ENCODE data around the gene TOX2. TPM values are rescaled to one million over a fixed set of nuclear protein-coding genes. Genes with fewer than 3 reads are reported as not detected.
"Not testable (repeated sequence)": the region's sequence is repeated elsewhere in the genome, so short reads cannot be mapped to it uniquely, and the experiment has no call there.

Gene TOX2
- total RNA-seq, 6 experiments from 2014 or later: 1.5 to 5.0 (median 2.2) TPM

DNA sequence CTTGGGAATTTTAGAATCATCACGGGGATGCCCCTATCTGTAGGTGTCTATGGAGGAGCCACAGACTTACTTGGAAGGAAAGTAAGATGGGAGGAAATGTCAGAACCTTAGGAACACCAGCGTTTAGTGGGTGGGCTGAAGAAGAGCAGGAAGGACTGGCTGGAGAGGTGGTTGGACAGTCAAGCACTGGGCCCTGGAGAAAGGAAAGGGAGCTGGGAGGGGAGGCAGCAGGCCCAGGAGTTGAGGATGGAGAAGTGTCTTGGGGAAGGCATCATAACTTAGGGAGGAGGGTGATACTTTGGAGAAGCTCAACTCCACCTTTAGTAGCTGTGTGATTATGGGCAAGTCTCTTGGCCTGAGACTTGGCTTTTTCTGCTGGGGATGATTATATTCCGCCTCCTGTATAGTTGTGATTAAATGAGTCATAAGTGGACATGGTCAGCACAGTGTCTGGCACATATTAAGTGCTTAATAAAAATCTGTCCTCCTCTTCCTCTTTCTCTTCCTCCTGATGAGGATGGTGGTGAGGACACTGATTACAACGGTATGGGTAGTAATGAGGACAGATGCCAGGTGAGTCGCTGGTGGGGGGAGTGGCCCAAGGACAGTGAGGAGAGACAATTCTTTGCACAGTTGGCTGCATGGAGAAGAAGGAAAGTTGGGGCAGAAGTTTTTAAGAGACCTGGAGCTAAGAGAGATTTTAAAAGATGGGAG lies 125.7 kb downstream of the TOX2 start:
- H3K9me3 ChIP-seq: no peaks in the 10 kb centered on the region
- 57% methylated on average over 4 of the region's 5 CpGs for WGBS (ENCODE audit: insufficient coverage, low coverage, low lambda C conversion rate, missing lambda C conversion rate)
- no peak for DNase-seq

GRCh38 chr20:44041001-44041400 lies 126.3 kb downstream of the TOX2 start:
- intact Hi-C loops (cut with DNase I): no loop called here
- Histone ChIP-seq H3K36me3 (no peaks in the 10 kb centered on the region), H3K9me3 (no peaks in the 10 kb centered on the region), H3K4me3 (no peak overlapping the region), H3K27me3 (no peaks in the 10 kb centered on the region), H3K4me1 (no peaks in the 10 kb centered on the region), H3K27ac (no peak overlapping the region)
- 80% methylated on average over 2 of the region's 8 CpGs for WGBS (ENCODE audit: insufficient coverage, low coverage, low lambda C conversion rate, missing lambda C conversion rate)
- DNase-seq (no peak), ATAC-seq (peak in 1 of 4 donors; percentile 20)
- no peak for TF ChIP-seq POLR2A (IDR thresholded peaks at IDR 0.05)
- TF ChIP-seq CTCF (IDR thresholded peaks at IDR 0.05): no peak

More for the DNA sequence above, 125.7 kb downstream of the TOX2 start:
- Histone ChIP-seq H3K36me3 (no peaks in the 10 kb centered on the region), H3K4me1 (no peaks in the 10 kb centered on the region), H3K4me3 (no peak overlapping the region), H3K27ac (no peak overlapping the region), H3K27me3 (no peaks in the 10 kb centered on the region)
- TF ChIP-seq POLR2A (IDR thresholded peaks at IDR 0.05): no peak
- no peak for TF ChIP-seq CTCF (IDR thresholded peaks at IDR 0.05)
- ATAC-seq: no peak
- intact Hi-C loops (cut with DNase I): no loop called here

- H3K27ac ChIP-seq; H3K4me3 ChIP-seq; H3K4me1 ChIP-seq; ATAC-seq; intact Hi-C loops (cut with DNase I); H3K36me3 ChIP-seq; DNase-seq; H3K27me3 ChIP-seq; H3K9me3 ChIP-seq: not testable (repeated sequence)
- WGBS (ENCODE audit: insufficient coverage, low coverage, low lambda C conversion rate, missing lambda C conversion rate): 91% methylated on average over 5 of the region's 5 CpGs
Measured at GRCh38 chr20:44044712-44045111, 130.1 kb downstream of the TOX2 start.

DNA sequence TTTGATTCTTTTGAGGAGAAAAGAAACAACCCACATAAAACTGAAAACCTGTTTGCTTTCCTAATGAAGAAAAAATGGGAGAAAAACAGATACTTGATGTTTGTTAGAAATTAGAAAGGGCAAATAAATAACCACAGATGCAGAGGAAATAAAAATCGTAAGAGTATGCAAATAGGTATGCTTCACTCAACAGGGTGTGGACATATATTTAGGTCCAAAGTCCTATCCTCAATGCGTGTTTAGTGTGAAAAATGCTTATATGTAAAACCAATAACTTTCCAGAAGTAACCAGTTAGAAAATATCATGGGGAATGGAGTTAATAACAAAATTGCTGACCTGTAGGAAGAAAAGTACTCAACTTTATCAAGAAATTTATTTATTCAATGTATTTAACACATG lies 135.7 kb downstream of the TOX2 start:
- TF ChIP-seq CTCF (IDR thresholded peaks at IDR 0.05): no peak
- no peak for TF ChIP-seq POLR2A (IDR thresholded peaks at IDR 0.05)

GRCh38 chr20:44050925-44051660 lies 136.4 kb downstream of the TOX2 start:
- DNase-seq (peak in 2 of 3 donors; percentile 20 to 34), ATAC-seq (no peak)
- H3K27ac ChIP-seq: no peak overlapping the region
- no peaks in the 10 kb centered on the region for H3K4me1 ChIP-seq
- no peaks in the 10 kb centered on the region for H3K36me3 ChIP-seq
- TF ChIP-seq POLR2A (IDR thresholded peaks at IDR 0.05) (no peak), CTCF (IDR thresholded peaks at IDR 0.05) (no peak)
- 89% methylated on average over 3 of the region's 25 CpGs for WGBS (ENCODE audit: insufficient coverage, low coverage, low lambda C conversion rate, missing lambda C conversion rate)
- H3K27me3 ChIP-seq: no peaks in the 10 kb centered on the region
- intact Hi-C loops (cut with DNase I): no loop called here
- no peak overlapping the region for H3K4me3 ChIP-seq
- H3K9me3 ChIP-seq: no peaks in the 10 kb centered on the region

More for the DNA sequence above, 135.7 kb downstream of the TOX2 start:
- Histone ChIP-seq H3K27ac (no peak overlapping the region), H3K36me3 (no peaks in the 10 kb centered on the region), H3K4me1 (no peaks in the 10 kb centered on the region), H3K27me3 (no peaks in the 10 kb centered on the region), H3K9me3 (no peaks in the 10 kb centered on the region), H3K4me3 (no peak overlapping the region)
- ATAC-seq (no peak), DNase-seq (no peak)
- intact Hi-C loops (cut with DNase I): no loop called here
- 43% methylated on average over 2 of the region's 2 CpGs for WGBS (ENCODE audit: insufficient coverage, low coverage, low lambda C conversion rate, missing lambda C conversion rate)
